RWPE1 (cell line): Measurements from ENCODE around the gene CYP3A5.
"Not testable (repeated sequence)": the region's sequence is repeated elsewhere in the genome, so short reads cannot be mapped to it uniquely, and the experiment has no call there.

Source experiments
- CTCF ChIA-PET: fragments of 350-600 bp; sonication (Branson Sonifier 250); formaldehyde crosslinking; extraction: SDS; loops from one replicate; lab custom pipeline; 2021; lab: Yijun Ruan, JAX
- POLR2A ChIA-PET: fragments of 400-600 bp; formaldehyde crosslinking; extraction: SDS; loops from one replicate; lab custom pipeline; 2020; ENCODE audit warnings: antibody characterized with exemption; ENCODE audit not compliant: low non-redundant PET; lab: Yijun Ruan, JAX
- DNase-seq: peaks from one replicate; pipeline ENCODE4 v3.0.0; 2012; ENCODE audit warnings: low spot score
- H3K27ac ChIP-seq: fragments of 450-650 bp; 2 replicates; pipeline ENCODE4 v1.5.1; 2017
- CTCF ChIP-seq: fragments of 450-650 bp; conservative IDR thresholded peaks from 2 replicates; pipeline ENCODE4 v1.5.1; 2017; ENCODE audit warnings: low read depth, mild to moderate bottlenecking

Gene CYP3A5

GRCh38 chr7:99679400-99680191 is at the start of gene CYP3A5:
Gene CYP3A5 (minus strand): TSS chr7:99679996. CDS start chr7:99679896, 100 bp downstream.
- CTCF ChIA-PET, result no interaction called here
- TF ChIP-seq CTCF, result no peak
- POLR2A ChIA-PET, result interaction anchor here (0.6 kb wide), 1 partner anchor 47 kb away, joined by 5 read pairs; no protein-coding TSS in a partner anchor

GRCh38 chr7:99728615-99729014 is 48.8 kb upstream of the CYP3A5 start:
- CTCF ChIA-PET, result interaction anchor here (0.7 kb wide), 1 partner anchor 63 kb away, joined by 3 read pairs; no protein-coding TSS in a partner anchor
- no peak for TF ChIP-seq CTCF
- no peak overlapping the region for H3K27ac ChIP-seq
- POLR2A ChIA-PET, result no interaction called here
- DNase-seq, result no peak

More at GRCh38 chr7:99679400-99680191, at the start of gene CYP3A5:
- no peak within 1 kb of the TSS for H3K27ac ChIP-seq
- DNase-seq, result no peak

GRCh38 chr7:99723201-99723600 is 43.4 kb upstream of the CYP3A5 start:
- H3K27ac ChIP-seq, DNase-seq, POLR2A ChIA-PET, CTCF ChIA-PET: not testable (repeated sequence)

- TF ChIP-seq CTCF, result no peak
- H3K27ac ChIP-seq, result no peak overlapping the region
- ChIA-PET CTCF (no interaction called here), POLR2A (no interaction called here)
- DNase-seq, result no peak
Observed at GRCh38 chr7:99720800-99721595, 41.2 kb upstream of the CYP3A5 start.

- no peak for DNase-seq
- CTCF ChIA-PET, result interaction anchor here (0.6 kb wide), 1 partner anchor 155 kb away, joined by 3 read pairs; no protein-coding TSS in a partner anchor
- no peak for TF ChIP-seq CTCF
- POLR2A ChIA-PET, result no interaction called here
- H3K27ac ChIP-seq, result no peak overlapping the region
Observed at GRCh38 chr7:99719996-99720769, 40.4 kb upstream of the CYP3A5 start.

- no peak for DNase-seq
- no peak overlapping the region for H3K27ac ChIP-seq
- TF ChIP-seq CTCF, result no peak
- CTCF ChIA-PET, result no interaction called here
- POLR2A ChIA-PET, result no interaction called here
Observed at GRCh38 chr7:99713995-99714570, 34.3 kb upstream of the CYP3A5 start.
